Measurements from ENCODE around the gene RNU1-1.
"Not testable (repeated sequence)": the region's sequence is repeated elsewhere in the genome, so short reads cannot be mapped to it uniquely, and the experiment has no call there.

Gene RNU1-1

GRCh38 chr1:16514107-16515055, at the start of gene RNU1-1:
Gene RNU1-1 (minus strand): TSS chr1:16514285.
- peak; percentile 48 for DNase-seq

- not testable (repeated sequence) for DNase-seq
Observed at GRCh38 chr1:16561035-16561434, 47.0 kb upstream of the RNU1-1 start.

- not testable (repeated sequence) for DNase-seq
Observed at GRCh38 chr1:16560498-16560897, 46.4 kb upstream of the RNU1-1 start.

GRCh38 chr1:16559688-16560087, 45.6 kb upstream of the RNU1-1 start:
- DNase-seq: not testable (repeated sequence)

- not testable (repeated sequence) for DNase-seq
Observed at GRCh38 chr1:16557034-16557433, 42.9 kb upstream of the RNU1-1 start.

GRCh38 chr1:16553244-16553643, 39.2 kb upstream of the RNU1-1 start:
- not testable (repeated sequence) for DNase-seq

GRCh38 chr1:16550212-16550918, 36.3 kb upstream of the RNU1-1 start:
- DNase-seq: not testable (repeated sequence)

GRCh38 chr1:16549545-16549944, 35.5 kb upstream of the RNU1-1 start:
- not testable (repeated sequence) for DNase-seq

GRCh38 chr1:16547502-16548241, 33.6 kb upstream of the RNU1-1 start:
- DNase-seq: not testable (repeated sequence)

- not testable (repeated sequence) for DNase-seq
Observed at GRCh38 chr1:16545682-16546095, 31.6 kb upstream of the RNU1-1 start.

- peak; percentile 92 for DNase-seq
Observed at GRCh38 chr1:16540421-16540893, 26.4 kb upstream of the RNU1-1 start.

GRCh38 chr1:16537528-16537927, 23.4 kb upstream of the RNU1-1 start:
- DNase-seq: not testable (repeated sequence)

- DNase-seq: not testable (repeated sequence)
Observed at GRCh38 chr1:16536796-16537195, 22.7 kb upstream of the RNU1-1 start.

GRCh38 chr1:16535898-16536297, 21.8 kb upstream of the RNU1-1 start:
- DNase-seq: not testable (repeated sequence)

- not testable (repeated sequence) for DNase-seq
Observed at GRCh38 chr1:16535487-16535886, 21.4 kb upstream of the RNU1-1 start.

- DNase-seq: not testable (repeated sequence)
Observed at GRCh38 chr1:16534829-16535456, 20.9 kb upstream of the RNU1-1 start.

GRCh38 chr1:16534239-16534828, 20.2 kb upstream of the RNU1-1 start:
- DNase-seq: not testable (repeated sequence)

GRCh38 chr1:16532235-16532991, 18.3 kb upstream of the RNU1-1 start:
- DNase-seq: not testable (repeated sequence)

- DNase-seq: not testable (repeated sequence)
Observed at GRCh38 chr1:16528338-16528737, 14.3 kb upstream of the RNU1-1 start.

- not testable (repeated sequence) for DNase-seq
Observed at GRCh38 chr1:16525769-16526168, 11.7 kb upstream of the RNU1-1 start.

GRCh38 chr1:16521679-16522078, 7.6 kb upstream of the RNU1-1 start:
- DNase-seq: not testable (repeated sequence)

Measured in GF-D8 (cell line).